Measurements from ENCODE around the gene KLRF2.
"Not testable (repeated sequence)": the region's sequence is repeated elsewhere in the genome, so short reads cannot be mapped to it uniquely, and the experiment has no call there.

The KLRF2 gene

DNA sequence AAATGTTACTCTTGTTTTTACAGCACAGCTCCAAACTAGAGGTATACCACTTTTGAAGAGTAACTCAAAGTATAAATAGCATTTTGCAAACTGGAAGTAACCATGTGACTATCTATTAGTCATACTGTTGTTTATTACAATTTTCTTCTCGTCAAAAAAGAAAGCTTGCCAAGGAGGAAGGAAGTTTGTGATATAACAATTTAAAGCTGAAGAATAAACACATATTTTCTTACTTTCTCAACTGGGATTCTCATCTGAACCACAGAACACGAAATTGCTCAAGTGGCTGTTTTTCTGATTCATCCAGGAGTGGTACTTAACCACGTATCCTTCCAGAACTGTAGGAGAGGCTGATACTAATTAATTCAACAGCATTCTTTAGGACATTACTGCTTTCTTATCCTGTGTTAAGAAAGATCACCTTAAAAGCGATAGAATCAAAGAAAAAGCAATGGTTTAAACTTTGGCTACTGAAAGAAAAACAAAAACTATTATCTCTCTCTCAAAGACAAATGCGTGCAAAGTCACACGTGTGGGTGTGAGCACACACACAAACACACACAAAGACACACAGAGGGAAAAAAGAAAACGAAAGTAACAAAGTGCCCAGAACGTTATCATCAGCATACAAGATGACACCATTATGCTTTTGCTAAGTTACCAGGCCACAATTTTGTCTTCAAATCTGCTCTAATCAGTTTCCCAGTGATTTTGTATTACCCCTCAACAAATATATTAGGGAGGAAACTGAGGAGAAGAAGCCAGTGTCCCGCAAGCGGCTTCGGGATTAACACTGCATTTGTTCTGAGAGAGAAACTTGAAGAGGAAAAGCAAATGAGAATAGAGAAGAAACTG, 11.8 kb upstream of the KLRF2 start, which contains the start of gene CLEC2B:
Gene CLEC2B (minus strand): TSS at position 48 of the 855 bp plus-strand sequence.
- TF ChIP-seq, protein P1, sequence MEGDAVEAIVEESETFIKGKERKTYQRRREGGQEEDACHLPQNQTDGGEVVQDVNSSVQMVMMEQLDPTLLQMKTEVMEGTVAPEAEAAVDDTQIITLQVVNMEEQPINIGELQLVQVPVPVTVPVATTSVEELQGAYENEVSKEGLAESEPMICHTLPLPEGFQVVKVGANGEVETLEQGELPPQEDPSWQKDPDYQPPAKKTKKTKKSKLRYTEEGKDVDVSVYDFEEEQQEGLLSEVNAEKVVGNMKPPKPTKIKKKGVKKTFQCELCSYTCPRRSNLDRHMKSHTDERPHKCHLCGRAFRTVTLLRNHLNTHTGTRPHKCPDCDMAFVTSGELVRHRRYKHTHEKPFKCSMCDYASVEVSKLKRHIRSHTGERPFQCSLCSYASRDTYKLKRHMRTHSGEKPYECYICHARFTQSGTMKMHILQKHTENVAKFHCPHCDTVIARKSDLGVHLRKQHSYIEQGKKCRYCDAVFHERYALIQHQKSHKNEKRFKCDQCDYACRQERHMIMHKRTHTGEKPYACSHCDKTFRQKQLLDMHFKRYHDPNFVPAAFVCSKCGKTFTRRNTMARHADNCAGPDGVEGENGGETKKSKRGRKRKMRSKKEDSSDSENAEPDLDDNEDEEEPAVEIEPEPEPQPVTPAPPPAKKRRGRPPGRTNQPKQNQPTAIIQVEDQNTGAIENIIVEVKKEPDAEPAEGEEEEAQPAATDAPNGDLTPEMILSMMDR (conservative IDR thresholded peaks at IDR 0.05; ENCODE audit: low read depth, low read length) = no peak
- peak; percentile 18 for DNase-seq (ENCODE audit: low read depth)
- H3K4me3 ChIP-seq (ENCODE audit: low read length) = peak within 1 kb of the TSS; percentile 44

DNA sequence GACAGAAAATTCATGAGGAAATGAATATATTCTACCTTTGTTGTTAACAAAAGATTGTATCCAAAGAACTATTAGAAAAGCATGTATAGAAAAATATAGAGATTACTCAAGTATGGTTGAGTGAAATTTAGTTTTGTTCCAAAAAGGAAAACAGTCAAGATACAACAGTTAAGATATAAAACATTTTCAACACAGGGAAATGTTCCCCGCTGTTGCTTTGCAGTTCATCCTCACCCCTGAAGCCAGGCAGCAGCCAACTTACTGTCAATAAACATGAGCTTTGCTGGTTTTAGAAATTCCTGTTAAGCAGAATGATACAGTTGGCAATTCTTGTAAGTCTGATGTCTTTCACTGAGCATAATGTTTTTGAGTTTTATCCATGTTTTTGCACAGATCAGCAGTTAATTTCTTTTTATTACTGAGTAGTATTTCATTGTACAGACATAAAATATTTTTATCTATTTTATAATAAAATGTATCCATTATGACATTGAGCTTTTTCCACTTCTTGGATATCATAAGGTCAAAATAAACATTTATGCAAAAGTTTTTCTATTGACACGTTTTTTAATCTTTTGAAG, 10.9 kb upstream of the KLRF2 start:
- H3K4me3 ChIP-seq (ENCODE audit: low read length) = no peak overlapping the region
- TF ChIP-seq, protein P1 (conservative IDR thresholded peaks at IDR 0.05; ENCODE audit: low read depth, low read length) = no peak
- DNase-seq (ENCODE audit: low read depth) = no peak

GRCh38 chr12:9872162-9872561, 9.1 kb upstream of the KLRF2 start:
- no peak overlapping the region for H3K4me3 ChIP-seq (ENCODE audit: low read length)
- TF ChIP-seq, protein P1 (conservative IDR thresholded peaks at IDR 0.05; ENCODE audit: low read depth, low read length) = no peak
- no peak for DNase-seq (ENCODE audit: low read depth)

- TF ChIP-seq, protein P1 (conservative IDR thresholded peaks at IDR 0.05; ENCODE audit: low read depth, low read length) = no peak
- H3K4me3 ChIP-seq (ENCODE audit: low read length) = no peak overlapping the region
These were observed 8.5 kb upstream of the KLRF2 start for GRCh38 chr12:9872742-9873141.

GRCh38 chr12:9876120-9876519, 5.2 kb upstream of the KLRF2 start:
- not testable (repeated sequence) for H3K4me3 ChIP-seq (ENCODE audit: low read length); DNase-seq (ENCODE audit: low read depth)

More at GRCh38 chr12:9872742-9873141, 8.5 kb upstream of the KLRF2 start:
- DNase-seq (ENCODE audit: low read depth) = no peak

- TF ChIP-seq, protein P1 (conservative IDR thresholded peaks at IDR 0.05; ENCODE audit: low read depth, low read length) = no peak
- no peak for DNase-seq (ENCODE audit: low read depth)
These were observed 684 bp upstream of the KLRF2 start for GRCh38 chr12:9880532-9881078.

DNA sequence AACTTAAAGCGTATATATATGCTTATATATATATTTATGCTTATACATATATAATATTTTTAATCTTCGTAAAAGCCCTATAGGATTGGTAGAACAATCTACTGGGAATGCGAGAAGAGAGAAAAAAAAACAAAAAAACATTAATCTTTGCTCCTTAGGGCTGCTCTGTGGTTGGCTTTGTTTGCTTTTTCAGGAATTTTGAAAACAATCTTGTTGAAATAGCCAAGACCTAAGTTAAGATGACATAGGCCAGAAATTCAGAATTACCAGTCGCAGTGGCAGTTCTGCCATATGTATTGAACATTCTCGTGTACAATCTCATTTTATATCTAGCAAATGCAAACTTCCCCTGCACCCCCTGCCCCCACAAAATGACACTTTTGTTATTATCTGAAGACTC, 699 bp downstream of the KLRF2 start:
- H3K4me3 ChIP-seq (ENCODE audit: low read length) = no peak overlapping the region
- no peak for DNase-seq (ENCODE audit: low read depth)
- TF ChIP-seq, protein P1 (conservative IDR thresholded peaks at IDR 0.05; ENCODE audit: low read depth, low read length) = no peak

More at GRCh38 chr12:9880532-9881078, 684 bp upstream of the KLRF2 start:
- no peak overlapping the region for H3K4me3 ChIP-seq (ENCODE audit: low read length)
